ENCODE measurements around the gene PRKACA. TPM values are rescaled to one million over a fixed set of nuclear protein-coding genes. Genes with fewer than 3 reads are reported as not detected.

The PRKACA gene
- total RNA-seq, 1 experiment from 2014 or later, result 24.0 TPM

GRCh38 chr19:14072535-14073260, 44.9 kb downstream of the PRKACA start, which contains the start of gene MISP3:
MISP3 (plus strand) TSS chr19:14072786; CDS start chr19:14073310, 524 bp downstream.
- H3K9me2 ChIP-seq (replicated peaks; ENCODE audit: insufficient read depth, low read length), result no peaks in the 10 kb centered on the region
- H3K4me3 ChIP-seq (ENCODE audit: low read length), result peak within 1 kb of the TSS; percentile 77
- H3K4me2 ChIP-seq (ENCODE audit: low read depth, low read length, poor library complexity, severe bottlenecking), result peak within 1 kb of the TSS; percentile 98
- DNase-seq, result peak; percentile 62
- peak within 1 kb of the TSS; percentile 75 for H3K9ac ChIP-seq (ENCODE audit: low read length)
- no peaks in the 10 kb centered on the region for H3K79me2 ChIP-seq (ENCODE audit: low read length)
- H2AFZ ChIP-seq (ENCODE audit: low read length), result peak within 1 kb of the TSS; percentile 94
- no peak within 1 kb of the TSS for H3K27ac ChIP-seq (ENCODE audit: low read length)
- no peaks in the 10 kb centered on the region for H3K9me3 ChIP-seq (ENCODE audit: low read length)
- no peaks in the 10 kb centered on the region for H4K20me1 ChIP-seq (ENCODE audit: insufficient read depth, low read depth, low read length)
- H3K27me3 ChIP-seq (ENCODE audit: low read length), result no peaks in the 10 kb centered on the region; the same call in 1 of the 2 replicates
- no peaks in the 10 kb centered on the region for H3K36me3 ChIP-seq (ENCODE audit: insufficient read depth, low read length)
- peaks cover 34% of the 10 kb centered on the region for H3K4me1 ChIP-seq (ENCODE audit: low read length)

- Histone ChIP-seq H2AFZ (ENCODE audit: low read length) (no peak overlapping the region), H3K9me2 (replicated peaks; ENCODE audit: insufficient read depth, low read length) (no peaks in the 10 kb centered on the region), H3K4me1 (ENCODE audit: low read length) (peaks cover 34% of the 10 kb centered on the region), H3K4me3 (ENCODE audit: low read length) (no peak overlapping the region), H3K79me2 (ENCODE audit: low read length) (no peaks in the 10 kb centered on the region), H4K20me1 (ENCODE audit: insufficient read depth, low read depth, low read length) (no peaks in the 10 kb centered on the region), H3K4me2 (ENCODE audit: low read depth, low read length, poor library complexity, severe bottlenecking) (no peak overlapping the region), H3K9ac (ENCODE audit: low read length) (no peak overlapping the region), H3K9me3 (ENCODE audit: low read length) (no peaks in the 10 kb centered on the region), H3K36me3 (ENCODE audit: insufficient read depth, low read length) (no peaks in the 10 kb centered on the region), H3K27ac (ENCODE audit: low read length) (no peak overlapping the region), H3K27me3 (ENCODE audit: low read length) (no peaks in the 10 kb centered on the region; the same call in 1 of the 2 replicates)
- DNase-seq, result no peak
These were observed 47.1 kb downstream of the PRKACA start for GRCh38 chr19:14070268-14071050.

GRCh38 chr19:14066134-14066533, 51.4 kb downstream of the PRKACA start:
- Histone ChIP-seq H2AFZ (ENCODE audit: low read length) (no peak overlapping the region), H3K27me3 (ENCODE audit: low read length) (no peaks in the 10 kb centered on the region), H3K4me2 (ENCODE audit: low read depth, low read length, poor library complexity, severe bottlenecking) (no peak overlapping the region), H3K27ac (ENCODE audit: low read length) (no peak overlapping the region), H3K9ac (ENCODE audit: low read length) (no peak overlapping the region), H3K79me2 (ENCODE audit: low read length) (no peaks in the 10 kb centered on the region), H3K4me3 (ENCODE audit: low read length) (no peak overlapping the region), H3K9me2 (replicated peaks; ENCODE audit: insufficient read depth, low read length) (no peaks in the 10 kb centered on the region), H3K4me1 (ENCODE audit: low read length) (no peaks in the 10 kb centered on the region), H3K9me3 (ENCODE audit: low read length) (no peaks in the 10 kb centered on the region), H4K20me1 (ENCODE audit: insufficient read depth, low read depth, low read length) (no peaks in the 10 kb centered on the region), H3K36me3 (ENCODE audit: insufficient read depth, low read length) (no peaks in the 10 kb centered on the region)
- DNase-seq, result no peak

GRCh38 chr19:14063105-14063504, 54.5 kb downstream of the PRKACA start:
- no peaks in the 10 kb centered on the region for H4K20me1 ChIP-seq (ENCODE audit: insufficient read depth, low read depth, low read length)
- H3K27me3 ChIP-seq (ENCODE audit: low read length), result no peaks in the 10 kb centered on the region
- no peak overlapping the region for H3K27ac ChIP-seq (ENCODE audit: low read length)
- H3K4me2 ChIP-seq (ENCODE audit: low read depth, low read length, poor library complexity, severe bottlenecking), result no peak overlapping the region
- no peaks in the 10 kb centered on the region for H3K36me3 ChIP-seq (ENCODE audit: insufficient read depth, low read length)
- H3K4me3 ChIP-seq (ENCODE audit: low read length), result no peak overlapping the region
- no peak for DNase-seq
- H3K4me1 ChIP-seq (ENCODE audit: low read length), result no peaks in the 10 kb centered on the region; the same call in 1 of the 2 replicates
- H3K9ac ChIP-seq (ENCODE audit: low read length), result no peak overlapping the region
- no peak overlapping the region for H2AFZ ChIP-seq (ENCODE audit: low read length)
- no peaks in the 10 kb centered on the region for H3K9me3 ChIP-seq (ENCODE audit: low read length)
- H3K79me2 ChIP-seq (ENCODE audit: low read length), result no peaks in the 10 kb centered on the region
- no peaks in the 10 kb centered on the region for H3K9me2 ChIP-seq (replicated peaks; ENCODE audit: insufficient read depth, low read length)

GRCh38 chr19:14062558-14062855, 55.1 kb downstream of the PRKACA start:
- Histone ChIP-seq H2AFZ (ENCODE audit: low read length) (no peak overlapping the region), H3K79me2 (ENCODE audit: low read length) (no peaks in the 10 kb centered on the region), H3K36me3 (ENCODE audit: insufficient read depth, low read length) (no peaks in the 10 kb centered on the region), H3K4me1 (ENCODE audit: low read length) (no peaks in the 10 kb centered on the region; the same call in 1 of the 2 replicates), H3K9me2 (replicated peaks; ENCODE audit: insufficient read depth, low read length) (no peaks in the 10 kb centered on the region), H3K4me3 (ENCODE audit: low read length) (no peak overlapping the region), H3K27me3 (ENCODE audit: low read length) (no peaks in the 10 kb centered on the region), H3K9ac (ENCODE audit: low read length) (no peak overlapping the region), H3K27ac (ENCODE audit: low read length) (no peak overlapping the region), H4K20me1 (ENCODE audit: insufficient read depth, low read depth, low read length) (no peaks in the 10 kb centered on the region), H3K9me3 (ENCODE audit: low read length) (no peaks in the 10 kb centered on the region), H3K4me2 (ENCODE audit: low read depth, low read length, poor library complexity, severe bottlenecking) (no peak overlapping the region)
- DNase-seq, result no peak

- no peak within 1 kb of the TSS for H3K27ac ChIP-seq (ENCODE audit: low read length)
- H3K4me2 ChIP-seq (ENCODE audit: low read depth, low read length, poor library complexity, severe bottlenecking), result no peak within 1 kb of the TSS
- no peaks in the 10 kb centered on the region for H3K9me3 ChIP-seq (ENCODE audit: low read length)
- no peaks in the 10 kb centered on the region for H4K20me1 ChIP-seq (ENCODE audit: insufficient read depth, low read depth, low read length)
- H3K4me1 ChIP-seq (ENCODE audit: low read length), result no peaks in the 10 kb centered on the region; the same call in 1 of the 2 replicates
- H3K27me3 ChIP-seq (ENCODE audit: low read length), result no peaks in the 10 kb centered on the region
- H2AFZ ChIP-seq (ENCODE audit: low read length), result no peak within 1 kb of the TSS
- DNase-seq, result no peak
- no peaks in the 10 kb centered on the region for H3K9me2 ChIP-seq (replicated peaks; ENCODE audit: insufficient read depth, low read length)
- no peaks in the 10 kb centered on the region for H3K79me2 ChIP-seq (ENCODE audit: low read length)
- no peaks in the 10 kb centered on the region for H3K36me3 ChIP-seq (ENCODE audit: insufficient read depth, low read length)
- no peak within 1 kb of the TSS for H3K9ac ChIP-seq (ENCODE audit: low read length)
- H3K4me3 ChIP-seq (ENCODE audit: low read length), result no peak within 1 kb of the TSS
These were observed 55.6 kb downstream of the PRKACA start, which contains the start of gene PALM3 for GRCh38 chr19:14061751-14062557. PALM3 (minus strand) TSS chr19:14062076; CDS start chr19:14061980, 96 bp downstream.

- Histone ChIP-seq H3K27ac (ENCODE audit: low read length) (no peak overlapping the region), H3K4me1 (ENCODE audit: low read length) (no peaks in the 10 kb centered on the region; the same call in 1 of the 2 replicates), H3K9me3 (ENCODE audit: low read length) (no peaks in the 10 kb centered on the region), H3K36me3 (ENCODE audit: insufficient read depth, low read length) (no peaks in the 10 kb centered on the region), H3K79me2 (ENCODE audit: low read length) (no peaks in the 10 kb centered on the region), H2AFZ (ENCODE audit: low read length) (no peak overlapping the region), H4K20me1 (ENCODE audit: insufficient read depth, low read depth, low read length) (no peaks in the 10 kb centered on the region), H3K27me3 (ENCODE audit: low read length) (no peaks in the 10 kb centered on the region), H3K4me3 (ENCODE audit: low read length) (no peak overlapping the region), H3K4me2 (ENCODE audit: low read depth, low read length, poor library complexity, severe bottlenecking) (no peak overlapping the region), H3K9ac (ENCODE audit: low read length) (no peak overlapping the region), H3K9me2 (replicated peaks; ENCODE audit: insufficient read depth, low read length) (no peaks in the 10 kb centered on the region)
- DNase-seq, result no peak
These were observed 56.3 kb downstream of the PRKACA start for GRCh38 chr19:14061081-14061749.
